Vagina (tissue), 2 donors: ENCODE data around the gene DGKH. TPM values are rescaled to one million over a fixed set of nuclear protein-coding genes. Genes with fewer than 3 reads are reported as not detected.

Experiments used
- DNase-seq, 2 donors: peaks; one replicate each; pipeline ENCODE4 v3.0.0-alpha.2; 2017; ENCODE audit errors: extremely low spot score in 2 of 2
- H3K27ac ChIP-seq: fragments of 200-600 bp; sonication (generic); one replicate; pipeline ENCODE4 v1.5.1; 2019
- H3K27me3 ChIP-seq: fragments of 200-600 bp; sonication (generic); one replicate; pipeline ENCODE4 v1.5.1; 2019
- H3K36me3 ChIP-seq, 2 donors: fragments of 200-600 bp; sonication (generic); one replicate each; pipeline ENCODE4 v1.5.1; 2017 to 2019
- H3K4me1 ChIP-seq: fragments of 200-600 bp; sonication (generic); one replicate; pipeline ENCODE4 v1.5.1; 2019
- H3K4me3 ChIP-seq, 2 donors: fragments of 200-600 bp; sonication (generic); 1 replicate in 1 of 2; 2 replicates in 1 of 2; pipeline ENCODE4 v1.5.1; 2016 to 2019
- H3K9me3 ChIP-seq: fragments of 200-600 bp; sonication (generic); one replicate; pipeline ENCODE4 v1.5.1; 2019
- CTCF ChIP-seq, 3 experiments: fragments of 450-650 bp in 2 of 3; fragments of 200-600 bp in 1 of 3; sonication (generic) in 1 of 3; IDR thresholded peaks; one replicate each; pipeline ENCODE4 v1.5.1; 2017 to 2019; ENCODE audit warnings: antibody characterized with exemption in 3 of 3, mild to moderate bottlenecking in 2 of 3, moderate library complexity in 2 of 3
- POLR2A ChIP-seq, 2 donors: fragments of 450-650 bp; IDR thresholded peaks; one replicate each; pipeline ENCODE4 v1.6.1; 2017; ENCODE audit warnings: antibody characterized with exemption in 2 of 2, mild to moderate bottlenecking in 2 of 2, moderate library complexity in 2 of 2
- POLR2AphosphoS5 ChIP-seq, 2 donors: sonication (generic); formaldehyde crosslinking; IDR thresholded peaks; one replicate each; pipeline ENCODE4 v1.9.0; 2017; ENCODE audit warnings: antibody characterized with exemption in 2 of 2, mild to moderate bottlenecking in 2 of 2, low read depth in 1 of 2; ENCODE audit not compliant: insufficient read depth in 1 of 2
- intact Hi-C: fragments of 100-400 bp; cut with DNase I; formaldehyde crosslinking; loops from one replicate; pipeline ENCODE4 v1.15.1; 2023
- total RNA-seq: library from RNA; depleted of rRNA; stranded (reverse); fragments of >200 nt; gene quantifications from one replicate; pipeline ENCODE4 v1.2.3, GENCODE V29; 2016

Gene DGKH
- total RNA-seq, 1 donor from 2014 or later, result 29.7 TPM

DNA sequence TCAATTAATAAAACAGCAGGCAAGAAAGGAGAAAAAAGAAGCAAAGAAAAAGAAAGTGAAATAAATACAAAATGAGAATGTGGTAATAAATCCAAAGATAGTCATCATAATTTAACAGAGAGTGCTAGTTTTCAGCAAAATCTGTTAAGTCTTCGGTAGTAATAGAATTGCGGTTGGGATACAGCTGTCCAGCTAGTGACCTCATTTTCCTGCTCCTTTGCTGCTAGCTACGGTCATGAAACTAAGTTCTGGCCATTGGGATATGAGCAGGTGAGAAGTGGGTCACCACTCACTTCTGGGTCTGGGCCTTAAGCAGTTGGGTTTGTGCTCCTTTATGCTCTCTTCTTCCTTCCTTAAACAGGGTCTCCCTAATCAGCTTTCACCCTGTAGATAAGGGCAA, 11.7 kb upstream of the DGKH start:
- H3K9me3 ChIP-seq, result no peaks in the 10 kb centered on the region
- DNase-seq, result no peak
- intact Hi-C loops, result no loop called here
- H3K27ac ChIP-seq, result no peak overlapping the region
- H3K36me3 ChIP-seq, result no peaks in the 10 kb centered on the region
- no peaks in the 10 kb centered on the region for H3K27me3 ChIP-seq
- H3K4me3 ChIP-seq, result no peak overlapping the region
- peaks cover 12% of the 10 kb centered on the region for H3K4me1 ChIP-seq
- TF ChIP-seq POLR2AphosphoS5 (IDR thresholded peaks at IDR 0.05; ENCODE audit: insufficient read depth in 1 of 2, low read depth in 1 of 2), result no peak

DNA sequence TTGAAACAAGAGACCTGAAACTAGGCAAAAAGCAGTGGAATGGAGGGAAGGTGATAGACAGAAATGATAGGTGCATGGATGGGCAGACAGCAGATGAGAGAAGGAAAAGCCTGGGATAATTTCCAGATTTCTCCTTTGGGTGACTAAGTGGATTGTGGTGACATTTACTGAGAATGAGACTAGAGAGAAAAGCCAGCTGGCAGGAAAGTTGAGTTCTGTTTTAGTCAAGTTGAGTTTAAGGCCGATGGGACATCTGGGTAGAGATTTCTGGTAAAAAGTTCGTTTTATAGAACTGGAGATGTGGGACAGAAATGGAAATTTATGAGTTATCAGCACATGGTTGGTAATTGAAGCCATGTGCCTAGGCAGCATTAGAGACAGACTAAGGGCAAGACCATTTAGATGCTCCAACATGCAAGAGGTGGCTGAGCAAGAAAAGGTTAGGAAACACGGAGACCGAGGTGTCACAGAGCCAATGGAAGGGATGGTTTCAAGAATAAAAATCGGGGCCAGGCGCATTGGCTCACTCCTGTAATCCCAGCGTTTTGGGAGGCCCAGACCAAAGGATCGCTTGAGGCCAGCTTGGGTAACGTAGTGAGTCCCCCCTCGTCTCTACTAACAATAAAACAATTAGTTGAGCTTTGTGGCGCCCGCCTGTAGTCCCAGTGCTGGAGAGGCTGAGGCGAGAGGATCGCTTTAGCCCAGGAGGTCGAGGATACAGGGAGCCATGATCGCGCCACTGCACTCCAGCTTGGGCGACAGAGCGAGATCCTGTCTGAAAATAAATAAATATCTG, 9.6 kb upstream of the DGKH start:
- Histone ChIP-seq H3K27me3 (no peaks in the 10 kb centered on the region), H3K27ac (peak overlapping the region; percentile 95), H3K36me3 (no peaks in the 10 kb centered on the region), H3K4me3 (peak overlapping the region; percentile 77 to 89), H3K4me1 (peaks cover 18% of the 10 kb centered on the region), H3K9me3 (no peaks in the 10 kb centered on the region)
- intact Hi-C loops, result no loop called here
- TF ChIP-seq POLR2AphosphoS5 (IDR thresholded peaks at IDR 0.05; ENCODE audit: insufficient read depth in 1 of 2, low read depth in 1 of 2) (no peak), CTCF (IDR thresholded peaks at IDR 0.05) (no peak), POLR2A (IDR thresholded peaks at IDR 0.05) (no peak)
- DNase-seq, result no peak

GRCh38 chr13:42039457-42039945, 8.9 kb upstream of the DGKH start:
- intact Hi-C loops, result no loop called here

GRCh38 chr13:42039946-42040729, 8.3 kb upstream of the DGKH start:
- H3K27me3 ChIP-seq, result no peaks in the 10 kb centered on the region
- peak overlapping the region; percentile 95 for H3K27ac ChIP-seq
- H3K36me3 ChIP-seq, result no peaks in the 10 kb centered on the region
- intact Hi-C loops, result no loop called here
- TF ChIP-seq POLR2AphosphoS5 (IDR thresholded peaks at IDR 0.05; ENCODE audit: insufficient read depth in 1 of 2, low read depth in 1 of 2), result peak in 1 of 2 donors; percentile 68
- TF ChIP-seq POLR2A (IDR thresholded peaks at IDR 0.05), result peak in 1 of 2 donors; percentile 91
- peak in 1 of 3 experiments; percentile 27 for TF ChIP-seq CTCF (IDR thresholded peaks at IDR 0.05)
- peaks cover 18% of the 10 kb centered on the region for H3K4me1 ChIP-seq
- peak in 1 of 2 donors; percentile 93 for DNase-seq
- no peaks in the 10 kb centered on the region for H3K9me3 ChIP-seq
- H3K4me3 ChIP-seq, result peak overlapping the region; percentile 77 to 89

More at GRCh38 chr13:42039457-42039945, 8.9 kb upstream of the DGKH start:
- peak overlapping the region; percentile 95 for H3K27ac ChIP-seq
- no peak for DNase-seq
- H3K36me3 ChIP-seq, result no peaks in the 10 kb centered on the region
- H3K9me3 ChIP-seq, result no peaks in the 10 kb centered on the region
- TF ChIP-seq POLR2A (IDR thresholded peaks at IDR 0.05), result no peak
- no peak for TF ChIP-seq POLR2AphosphoS5 (IDR thresholded peaks at IDR 0.05; ENCODE audit: insufficient read depth in 1 of 2, low read depth in 1 of 2)
- no peak for TF ChIP-seq CTCF (IDR thresholded peaks at IDR 0.05)
- peak overlapping the region; percentile 77 to 89 for H3K4me3 ChIP-seq
- H3K4me1 ChIP-seq, result peaks cover 18% of the 10 kb centered on the region
- H3K27me3 ChIP-seq, result no peaks in the 10 kb centered on the region

DNA sequence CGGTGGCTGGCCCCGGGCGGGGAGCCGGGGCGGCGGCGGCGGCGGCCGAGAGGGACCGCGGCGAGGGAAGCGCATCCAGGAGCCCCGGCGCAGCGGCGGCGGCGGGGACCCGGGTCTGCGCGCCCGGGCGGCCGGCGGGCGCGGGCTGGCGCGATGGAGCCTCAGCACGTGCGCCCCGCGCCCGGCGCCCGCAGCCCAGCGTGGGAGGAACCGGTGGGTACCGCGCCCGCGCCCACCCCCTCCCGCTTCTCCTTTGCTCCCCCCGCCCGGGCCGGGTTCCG, 7.8 kb upstream of the DGKH start:
- peak overlapping the region; percentile 77 to 89 for H3K4me3 ChIP-seq
- DNase-seq, result no peak
- TF ChIP-seq POLR2AphosphoS5 (IDR thresholded peaks at IDR 0.05; ENCODE audit: insufficient read depth in 1 of 2, low read depth in 1 of 2), result no peak
- H3K27me3 ChIP-seq, result no peaks in the 10 kb centered on the region
- H3K36me3 ChIP-seq, result no peaks in the 10 kb centered on the region
- peaks cover 18% of the 10 kb centered on the region for H3K4me1 ChIP-seq
- no peaks in the 10 kb centered on the region for H3K9me3 ChIP-seq
- H3K27ac ChIP-seq, result peak overlapping the region; percentile 95
- intact Hi-C loops, result no loop called here
